ENCODE measurements around the gene DNAJC16. TPM values are rescaled to one million over a fixed set of nuclear protein-coding genes. Genes with fewer than 3 reads are reported as not detected.

DNAJC16 gene
- total and polyA plus RNA-seq, 9 of the 15 experiments (the other 6 are each of a cell fraction or from before 2014, with no cell fraction given), result 6.9 to 16.8 (median 12.8) TPM

GRCh38 chr1:15618655-15619525 is 92.2 kb downstream of the DNAJC16 start:
- peaks cover 5% of the 10 kb centered on the region; the same call in 1 of the 2 replicates for H4K20me1 ChIP-seq (replicated peaks; ENCODE audit: control insufficient read depth, insufficient read depth, low read length)
- no peak for FAIRE-seq
- no peak for ATAC-seq
- peak overlapping the region; percentile 94 for H3K4me3 ChIP-seq
- intact Hi-C loops (cut with micrococcal nuclease), result no loop called here
- peaks cover 23 to 39% of the 10 kb centered on the region in 2 experiments for H3K4me1 ChIP-seq (replicated peaks in 1 of 2; ENCODE audit: control insufficient read depth in 2 of 2, insufficient read depth in 2 of 2, low read length in 2 of 2)
- H3K36me3 ChIP-seq (ENCODE audit: control insufficient read depth, insufficient read depth, low read length), result peaks cover 30% of the 10 kb centered on the region
- DNase-seq (ENCODE audit: extremely low read depth in 1 of 4, low spot score in 3 of 4), result no peak
- H3K9me3 ChIP-seq (replicated peaks; ENCODE audit: control insufficient read depth, insufficient read depth, low read depth, low read length), result no peaks in the 10 kb centered on the region
- WGBS (ENCODE audit: insufficient coverage, low coverage, missing lambda C conversion rate), result 55% methylated on average over 18 of the region's 26 CpGs
- ChIA-PET POLR2A (interaction anchor here (0.7 to 2.1 kb wide), 9 partner anchors 11 to 109 kb away, joined by 3 to 17 read pairs (median 3); no protein-coding TSS in a partner anchor), CTCF (ENCODE audit: low intra/inter-chr PET ratio) (interaction anchor here (0.7 kb wide), 1 partner anchor 117 kb away, joined by 3 read pairs; no protein-coding TSS in a partner anchor)
- no peaks in the 10 kb centered on the region for H3K9me1 ChIP-seq (ENCODE audit: control insufficient read depth, insufficient read depth, low read length)
- in situ Hi-C loops (cut with MboI), result no loop called here
- peak overlapping the region; percentile 77 to 88; a peak in 3 of 4 replicates for H3K9ac ChIP-seq (ENCODE audit: insufficient read depth in 1 of 2, low read depth in 2 of 2, low read length in 2 of 2)
- peak overlapping the region; percentile 97 for H3K4me2 ChIP-seq (ENCODE audit: insufficient read depth, low read length)
- H3K27me3 ChIP-seq (ENCODE audit: control insufficient read depth in 2 of 2, insufficient read depth in 2 of 2, low read length in 2 of 2), result no peaks in the 10 kb centered on the region
- peaks cover 66% of the 10 kb centered on the region for H3K79me2 ChIP-seq (ENCODE audit: control insufficient read depth, insufficient read depth, low read length)
- peak overlapping the region; percentile 83 for H3K27ac ChIP-seq (ENCODE audit: extremely low read depth, low read depth, low read length)
- 0 out of 2 replicates have a peak overlapping the region, but pooled peaks have one; percentile 15 for H2AFZ ChIP-seq (ENCODE audit: low read depth, low read length)
- BruUV-seq (replicated peaks), result TSS peak; percentile 62
- no peak for TF ChIP-seq PBX2 (CRISPR knock-in tag; IDR thresholded peaks at IDR 0.05; ENCODE audit: low read depth)
- no peak for TF ChIP-seq PBX2 (tag; conservative IDR thresholded peaks at IDR 0.05; ENCODE audit: low read depth)
- TF ChIP-seq CHAMP1 (IDR thresholded peaks at IDR 0.05), result no peak
- no peak for TF ChIP-seq RAD51 (IDR thresholded peaks at IDR 0.05; ENCODE audit: borderline replicate concordance, low read depth)
- TF ChIP-seq SUPT5H (IDR thresholded peaks at IDR 0.05), result no peak
- TF ChIP-seq GTF2E2 (tag; IDR thresholded peaks at IDR 0.05), result peak; percentile 33; the same call in 1 of the 2 replicates
- TF ChIP-seq BRF1 (IDR thresholded peaks at IDR 0.05; ENCODE audit: borderline replicate concordance, extremely low read depth, insufficient read length), result no peak
- TF ChIP-seq NR2C2 (CRISPR knock-in tag; IDR thresholded peaks at IDR 0.05), result no peak
- peak; percentile 70; the same call in 1 of the 2 replicates for TF ChIP-seq NR2C2 (tag; IDR thresholded peaks at IDR 0.05)
- 0 out of 2 replicates have a peak, but pooled peaks have one; percentile 4 for TF ChIP-seq TEAD4 (IDR thresholded peaks at IDR 0.05; ENCODE audit: low read length)
- TF ChIP-seq TEAD4 (CRISPR knock-in tag; IDR thresholded peaks at IDR 0.05; ENCODE audit: borderline replicate concordance), result no peak
- no peak for TF ChIP-seq UBTF (IDR thresholded peaks at IDR 0.05; ENCODE audit: borderline replicate concordance in 1 of 2, low read depth in 2 of 2, low read length in 2 of 2)
- no peak for TF ChIP-seq PML (IDR thresholded peaks at IDR 0.05; ENCODE audit: low read length)
- no peak for TF ChIP-seq NFRKB (IDR thresholded peaks at IDR 0.05; ENCODE audit: low read depth)

Measured in K562 (cell line).